Mesodermal cell (in vitro differentiated cells): ENCODE data around the gene TDRKH.

ENCODE experiments used
- H3K27ac ChIP-seq: 2 replicates; pipeline ENCODE4 v1.7.0; 2013; ENCODE audit warnings: mild to moderate bottlenecking, low read depth, low read length, moderate library complexity; ENCODE audit not compliant: severe bottlenecking
- H3K36me3 ChIP-seq: 2 replicates; pipeline ENCODE4 v1.7.1; 2013; ENCODE audit warnings: mild to moderate bottlenecking, low read length, moderate library complexity; ENCODE audit not compliant: control insufficient read depth, insufficient read depth
- H3K4me1 ChIP-seq: one replicate; pipeline ENCODE4 v1.7.1; 2013; ENCODE audit warnings: mild to moderate bottlenecking, low read length; ENCODE audit not compliant: insufficient read depth, control insufficient read depth, poor library complexity, severe bottlenecking
- H3K4me3 ChIP-seq: 2 replicates; pipeline ENCODE4 v1.7.0; 2013; ENCODE audit warnings: low read length, control low read depth, mild to moderate bottlenecking; ENCODE audit not compliant: insufficient read depth, poor library complexity, severe bottlenecking; ENCODE audit errors: extremely low read depth
- H3K9me3 ChIP-seq: 2 replicates; pipeline ENCODE4 v1.7.1; 2013; ENCODE audit warnings: mild to moderate bottlenecking, low read length, moderate library complexity; ENCODE audit not compliant: control insufficient read depth
- WGBS, 2 experiments: methylation state at CpG; one replicate each; pipeline ENCODE4 v1.1.5; 2013; ENCODE audit warnings: missing lambda C conversion rate in 2 of 2; ENCODE audit not compliant: insufficient coverage in 2 of 2; 5-methylcytosine and 5-hydroxymethylcytosine counted together

TDRKH gene

GRCh38 chr1:151729157-151729965 is 60.9 kb downstream of the TDRKH start:
- WGBS, 2 experiments, result 74 to 75% methylated on average over 8 to 10 of the region's 10 CpGs
- H3K9me3 ChIP-seq, result no peaks in the 10 kb centered on the region

DNA sequence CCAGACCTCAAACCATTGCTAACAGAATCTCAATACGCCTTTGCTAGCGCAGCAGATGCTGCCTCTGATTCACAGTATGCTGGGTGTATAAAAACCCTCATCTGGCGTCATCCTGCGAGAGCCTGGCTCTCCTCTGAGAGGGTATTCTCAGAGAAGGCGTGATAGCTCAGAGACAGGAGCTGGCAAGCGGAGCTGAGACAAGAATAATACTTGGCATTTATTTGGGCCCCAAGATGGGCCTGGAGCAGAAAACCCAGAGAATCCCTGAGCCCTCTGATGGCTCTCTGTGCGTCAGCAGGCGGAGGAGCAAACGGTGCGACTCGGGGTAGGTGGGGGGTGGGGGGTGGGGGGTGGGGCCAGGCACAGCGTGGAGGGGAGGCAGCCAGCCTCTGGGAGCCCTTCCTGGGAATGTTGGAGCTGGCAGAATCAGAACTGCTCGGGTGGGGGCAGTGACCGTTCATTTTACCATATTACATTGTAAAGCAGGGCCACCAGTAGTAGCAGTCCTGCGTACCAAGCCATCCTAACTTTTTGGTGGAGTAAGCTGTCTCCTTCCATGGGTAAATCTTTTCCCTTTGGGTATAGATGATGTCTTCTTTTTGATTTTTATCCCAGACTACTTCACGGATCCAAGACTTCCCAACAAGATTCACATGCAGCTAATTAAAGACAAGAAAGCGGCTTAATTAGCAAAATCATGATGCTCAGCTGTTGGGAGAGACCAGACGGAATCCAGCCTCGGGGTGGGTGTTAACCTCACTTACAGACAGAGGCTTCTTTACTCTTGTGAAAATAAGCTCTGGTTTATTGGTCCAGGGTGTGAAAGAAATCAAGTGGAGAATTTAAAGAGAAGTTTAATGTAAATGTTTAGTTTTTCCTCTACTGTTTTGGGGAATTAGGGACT is 61.9 kb downstream of the TDRKH start:
- 39 to 42% methylated on average over 12 to 16 of the region's 19 CpGs for WGBS, 2 experiments
- no peak overlapping the region for H3K27ac ChIP-seq
- H3K36me3 ChIP-seq, result no peaks in the 10 kb centered on the region
- H3K4me3 ChIP-seq, result no peak overlapping the region
- H3K4me1 ChIP-seq, result peaks cover 13% of the 10 kb centered on the region
- H3K9me3 ChIP-seq, result no peaks in the 10 kb centered on the region

More at GRCh38 chr1:151729157-151729965, 60.9 kb downstream of the TDRKH start:
- H3K4me3 ChIP-seq, result no peak overlapping the region
- H3K36me3 ChIP-seq, result no peaks in the 10 kb centered on the region
- peaks cover 13% of the 10 kb centered on the region for H3K4me1 ChIP-seq
- H3K27ac ChIP-seq, result no peak overlapping the region

GRCh38 chr1:151723726-151724370 is 66.5 kb downstream of the TDRKH start:
- Histone ChIP-seq H3K4me3 (no peak overlapping the region), H3K27ac (no peak overlapping the region), H3K4me1 (peaks cover 13% of the 10 kb centered on the region), H3K9me3 (no peaks in the 10 kb centered on the region), H3K36me3 (no peaks in the 10 kb centered on the region)
- 71 to 100% methylated on average over 1 of the region's 3 CpGs for WGBS, 2 experiments
